Adrenal gland (tissue), 12 donors: ENCODE results near the gene LIN7B. TPM values are rescaled to one million over a fixed set of nuclear protein-coding genes. Genes with fewer than 3 reads are reported as not detected.
A peak's percentile ranks its signal among the peaks of the same experiment; 100 is the strongest.

Source experiments
- DNase-seq, 7 donors: peaks; one replicate each; pipeline ENCODE4 v3.0.0-alpha.2; 2019 to 2020
- H3K27ac ChIP-seq, 5 donors: fragments of 200-600 bp; sonication (generic) in 4 of 5; 1 replicate in 3 of 5; 2 replicates in 2 of 5; pipeline versions ENCODE4 v1.5.1 to v1.8.0; 2016 to 2020; ENCODE audit warnings: mild to moderate bottlenecking in 1 of 5
- H3K27me3 ChIP-seq: fragments of 200-600 bp; 2 replicates; pipeline ENCODE4 v1.8.0; 2021
- H3K36me3 ChIP-seq, 2 donors: fragments of 200-600 bp; replicated peaks in 1 of 2; 1 replicate in 1 of 2; 2 replicates in 1 of 2; pipeline versions ENCODE4 v1.5.1 to v1.8.0; 2018 to 2022
- H3K4me1 ChIP-seq, 2 donors: fragments of 200-600 bp; replicated peaks in 1 of 2; 1 replicate in 1 of 2; 2 replicates in 1 of 2; pipeline versions ENCODE4 v1.5.1 to v1.8.0; 2018 to 2021
- H3K4me3 ChIP-seq, 4 donors: fragments of 200-600 bp; sonication (generic) in 3 of 4; one replicate each; pipeline ENCODE4 v1.5.1; 2016 to 2018
- H3K9me3 ChIP-seq, 3 donors: fragments of 200-600 bp; sonication (generic) in 1 of 3; replicated peaks in 1 of 3; 1 replicate in 2 of 3; 2 replicates in 1 of 3; pipeline versions ENCODE4 v1.5.1 to v1.8.0; 2016 to 2021
- POLR2A ChIP-seq, 2 donors: fragments of 450-650 bp; IDR thresholded peaks; one replicate each; pipeline ENCODE4 v1.6.1; 2017; ENCODE audit warnings: antibody characterized with exemption in 2 of 2, mild to moderate bottlenecking in 2 of 2, moderate library complexity in 1 of 2
- WGBS, 4 donors: extraction: QIAGEN DNeasy Blood & Tissue Kit in 2 of 4; methylation state at CpG; one replicate each; pipeline versions ENCODE4 v1.1.5 to v1.1.7; 2013 to 2017; 5-methylcytosine and 5-hydroxymethylcytosine counted together
- intact Hi-C, 2 donors: fragments of 100-400 bp; cut with DNase I; formaldehyde crosslinking; loops; one replicate each; pipeline versions ENCODE4 v1.14.1 to v1.15.0; 2022 to 2023
- polyA plus RNA-seq, 3 donors: library from polyadenylated mRNA; stranded (reverse); fragments of 200-250 nt in 2 of 3; fragments of 350-450 nt in 1 of 3; fragmentation: Illumina TruSeq in 1 of 3; extraction: RNeasy Lipid Tissue Mini Kit (QIAGEN cat#74804) in 1 of 3; gene quantifications; one replicate each; pipeline ENCODE4 v1.2.3, GENCODE V29; 2013 to 2014
- total RNA-seq, 9 donors: library from RNA; depleted of rRNA in 4 of 9; stranded (reverse); fragments of >200 nt in 4 of 9; fragments of 120-200 nt in 1 of 9; fragmentation: NEBNext Ultra II Directional in 1 of 9; extraction: Animal tissue kit (Norgen Biotek cat#: 25700) in 1 of 9; gene quantifications; one replicate each; pipeline versions ENCODE4 v1.1.0 to v1.2.4, GENCODE V29; 2013 to 2023
- TF ChIP-seq, protein P1 (sequence below), 6 experiments: fragments of 450-650 bp in 4 of 6; fragments of 200-600 bp in 2 of 6; sonication (generic) in 1 of 6; IDR thresholded peaks; 1 replicate in 5 of 6; 2 replicates in 1 of 6; pipeline versions ENCODE4 v1.5.1 to v1.8.0; 2016 to 2021; ENCODE audit warnings: antibody characterized with exemption in 6 of 6, mild to moderate bottlenecking in 2 of 6, moderate library complexity in 1 of 6
- donor health status: healthy with polysubstance abuse.
- donor health status: Bipolar disorder and iron deficiency.
- donor health status: DM: yes; HTN: yes; CAD: no.
- donor health status: DM: no; HTN: no; CAD: no.
- donor health status: DM: no; HTN: no; CAD: no.
- donor health status: DM: yes; HTN: yes; CAD: no.

The LIN7B gene
- total and polyA plus RNA-seq, 12 donors: 4.4 to 35.2 (median 11.1) TPM

DNA sequence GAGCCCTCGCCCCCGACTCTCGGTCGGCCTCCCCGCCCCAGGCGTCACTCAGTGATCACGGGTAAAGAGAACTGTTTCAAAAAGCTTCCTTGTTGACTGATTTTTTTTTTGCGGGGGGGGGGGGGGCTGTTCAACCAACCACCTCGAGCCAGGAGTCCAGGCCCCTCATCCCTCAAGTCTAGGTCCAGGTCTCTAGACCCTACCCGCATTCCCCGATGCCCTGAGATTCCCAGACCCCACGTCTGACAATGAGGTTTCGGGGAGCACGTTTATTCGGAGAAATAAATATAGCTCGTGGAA is 36.7 kb downstream of the LIN7B start:
- no peak for TF ChIP-seq POLR2A (IDR thresholded peaks at IDR 0.05)
- TF ChIP-seq, protein P1, sequence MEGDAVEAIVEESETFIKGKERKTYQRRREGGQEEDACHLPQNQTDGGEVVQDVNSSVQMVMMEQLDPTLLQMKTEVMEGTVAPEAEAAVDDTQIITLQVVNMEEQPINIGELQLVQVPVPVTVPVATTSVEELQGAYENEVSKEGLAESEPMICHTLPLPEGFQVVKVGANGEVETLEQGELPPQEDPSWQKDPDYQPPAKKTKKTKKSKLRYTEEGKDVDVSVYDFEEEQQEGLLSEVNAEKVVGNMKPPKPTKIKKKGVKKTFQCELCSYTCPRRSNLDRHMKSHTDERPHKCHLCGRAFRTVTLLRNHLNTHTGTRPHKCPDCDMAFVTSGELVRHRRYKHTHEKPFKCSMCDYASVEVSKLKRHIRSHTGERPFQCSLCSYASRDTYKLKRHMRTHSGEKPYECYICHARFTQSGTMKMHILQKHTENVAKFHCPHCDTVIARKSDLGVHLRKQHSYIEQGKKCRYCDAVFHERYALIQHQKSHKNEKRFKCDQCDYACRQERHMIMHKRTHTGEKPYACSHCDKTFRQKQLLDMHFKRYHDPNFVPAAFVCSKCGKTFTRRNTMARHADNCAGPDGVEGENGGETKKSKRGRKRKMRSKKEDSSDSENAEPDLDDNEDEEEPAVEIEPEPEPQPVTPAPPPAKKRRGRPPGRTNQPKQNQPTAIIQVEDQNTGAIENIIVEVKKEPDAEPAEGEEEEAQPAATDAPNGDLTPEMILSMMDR (IDR thresholded peaks at IDR 0.05): no peak

DNA sequence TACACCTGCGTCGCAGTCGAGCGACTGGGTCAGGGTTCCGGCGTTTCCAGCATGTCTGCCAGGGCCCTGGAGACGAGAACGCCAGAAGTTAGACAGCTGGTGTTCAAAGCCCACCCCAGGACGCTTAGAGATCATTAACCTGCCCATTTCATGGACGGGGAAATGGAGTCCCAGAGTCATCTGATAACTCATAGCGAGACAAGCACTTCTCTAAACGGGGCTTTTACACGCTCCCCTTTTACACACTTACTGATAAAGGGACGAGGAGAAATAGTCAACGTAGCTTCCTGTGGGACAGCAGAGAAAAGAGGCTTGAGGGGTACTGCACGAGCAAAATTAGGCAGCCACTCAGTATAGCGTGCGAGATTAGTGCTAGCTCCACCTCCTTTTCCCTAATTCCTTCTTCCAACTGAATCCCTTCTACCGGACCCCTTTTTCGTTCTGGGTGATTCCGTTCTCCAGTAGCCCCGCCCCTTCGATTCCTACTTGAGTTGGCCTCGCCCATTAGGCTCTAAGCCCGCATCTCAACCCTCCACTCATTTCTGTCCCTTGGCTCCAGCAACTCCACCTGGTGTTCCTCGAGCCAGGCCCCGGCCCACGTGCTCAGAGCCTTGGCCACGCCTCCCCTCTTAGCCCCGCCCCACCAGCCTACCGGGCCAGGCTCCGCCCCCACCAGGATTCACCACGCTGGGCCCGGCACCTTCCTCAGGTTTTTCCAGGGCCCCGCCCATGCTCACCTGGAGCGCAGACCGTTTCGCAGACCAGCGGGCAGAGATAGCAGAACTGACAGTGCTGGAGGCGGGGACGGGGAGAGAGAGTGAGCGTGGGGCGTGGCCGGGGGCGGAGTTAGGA is 37.3 kb downstream of the LIN7B start:
- no peaks in the 10 kb centered on the region for H3K27me3 ChIP-seq
- intact Hi-C loops: loop anchor here in 1 of 2 donors (5.0 kb wide), 1 partner anchor 46 kb away; no protein-coding TSS in a partner anchor
- WGBS, 4 donors: 8 to 10% (median 9%) methylated on average over 31 to 45 of the region's 45 CpGs

More for the DNA sequence above, 36.7 kb downstream of the LIN7B start:
- Histone ChIP-seq H3K4me1 (peaks cover 15 to 23% of the 10 kb centered on the region in 2 donors), H3K4me3 (peak overlapping the region in 3 of 4 donors; percentile 18 to 73 (median 54)), H3K27ac (peak overlapping the region in 4 of 5 donors; percentile 58 to 94 (median 82)), H3K27me3 (no peaks in the 10 kb centered on the region), H3K9me3 (no peaks in the 10 kb centered on the region), H3K36me3 (no peaks in the 10 kb centered on the region)
- 4 to 9% (median 7%) methylated on average over 9 to 16 of the region's 16 CpGs for WGBS, 4 donors
- no peak for DNase-seq
- intact Hi-C loops: loop anchor here in 1 of 2 donors (5.0 kb wide), 1 partner anchor 46 kb away; no protein-coding TSS in a partner anchor

GRCh38 chr19:49152119-49152550 is 38.0 kb downstream of the LIN7B start:
- Histone ChIP-seq H3K4me3 (no peak overlapping the region), H3K36me3 (no peaks in the 10 kb centered on the region), H3K9me3 (no peaks in the 10 kb centered on the region), H3K4me1 (peaks cover 15 to 19% of the 10 kb centered on the region in 2 donors), H3K27me3 (no peaks in the 10 kb centered on the region), H3K27ac (peak overlapping the region in 2 of 5 donors; percentile 8 to 91)
- DNase-seq: peak in 1 of 7 donors; percentile 25
- intact Hi-C loops: loop anchor here in 1 of 2 donors (5.0 kb wide), 1 partner anchor 45 kb away; no protein-coding TSS in a partner anchor
- 31 to 46% (median 40%) methylated on average over 8 to 10 of the region's 10 CpGs for WGBS, 4 donors
- TF ChIP-seq, protein P1 (IDR thresholded peaks at IDR 0.05): no peak
- no peak for TF ChIP-seq POLR2A (IDR thresholded peaks at IDR 0.05)

More for the DNA sequence above, 37.3 kb downstream of the LIN7B start:
- H3K9me3 ChIP-seq: no peaks in the 10 kb centered on the region
- H3K36me3 ChIP-seq: no peaks in the 10 kb centered on the region
- peak overlapping the region in 1 of 4 donors; percentile 73 for H3K4me3 ChIP-seq
- H3K4me1 ChIP-seq: peaks cover 15 to 19% of the 10 kb centered on the region in 2 donors
- TF ChIP-seq POLR2A (IDR thresholded peaks at IDR 0.05): peak in 1 of 2 donors; percentile 26
- TF ChIP-seq, protein P1 (IDR thresholded peaks at IDR 0.05): no peak
- peak; percentile 82 to 90 (median 87) for DNase-seq
- H3K27ac ChIP-seq: peak overlapping the region in 4 of 5 donors; percentile 58 to 94 (median 82)

DNA sequence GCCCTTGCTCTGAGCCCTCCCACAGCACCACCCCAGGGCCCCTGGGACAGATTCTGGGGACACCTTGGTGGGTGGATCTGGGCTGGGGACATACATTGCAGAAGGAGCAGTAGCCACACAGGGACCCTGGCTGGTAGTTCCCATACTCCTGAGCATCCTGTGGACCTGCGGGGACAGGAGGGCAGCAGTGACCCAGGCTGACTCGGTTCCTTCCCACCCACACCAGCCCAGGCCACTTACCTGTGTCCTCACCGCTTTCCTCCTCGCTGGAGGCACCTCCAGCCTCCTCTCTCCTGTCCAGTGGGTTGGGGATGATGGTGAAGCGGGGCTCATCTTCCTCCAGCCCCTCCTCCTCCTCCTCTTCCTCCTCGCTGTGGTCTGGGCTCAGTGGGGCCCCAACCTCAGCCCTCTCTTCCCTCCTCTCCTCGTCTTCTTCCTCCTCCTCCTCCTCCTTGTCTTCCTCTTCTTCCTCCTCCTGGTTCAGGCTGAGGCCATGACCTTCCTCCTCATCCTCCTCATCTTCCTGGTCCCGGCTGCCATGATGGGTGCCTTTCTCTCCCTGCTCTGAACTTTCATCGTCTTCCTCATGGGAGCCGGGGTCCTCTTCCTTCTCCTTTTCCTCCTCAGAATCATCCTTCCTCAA is 39.1 kb downstream of the LIN7B start:
- Histone ChIP-seq H3K36me3 (no peaks in the 10 kb centered on the region), H3K4me1 (peaks cover 17 to 22% of the 10 kb centered on the region in 2 donors), H3K4me3 (no peak overlapping the region), H3K27me3 (no peaks in the 10 kb centered on the region), H3K27ac (no peak overlapping the region), H3K9me3 (no peaks in the 10 kb centered on the region)
- no peak for DNase-seq
- TF ChIP-seq, protein P1 (IDR thresholded peaks at IDR 0.05): no peak
- no peak for TF ChIP-seq POLR2A (IDR thresholded peaks at IDR 0.05)
- 84 to 96% (median 90%) methylated on average over 7 to 10 of the region's 10 CpGs for WGBS, 4 donors
- intact Hi-C loops: loop anchor here in 1 of 2 donors (5.0 kb wide), 1 partner anchor 44 kb away; no protein-coding TSS in a partner anchor
